GM21737 (cell line): ENCODE measurements around the gene C2CD4D.

ENCODE experiments used
- ATAC-seq: cut with Tn5 transposase; IDR thresholded peaks from one replicate; pipeline ENCODE4 v1.9.1; 2021; ENCODE audit warnings: mild to moderate bottlenecking, moderate library complexity; ENCODE audit not compliant: unreplicated experiment

C2CD4D gene

DNA sequence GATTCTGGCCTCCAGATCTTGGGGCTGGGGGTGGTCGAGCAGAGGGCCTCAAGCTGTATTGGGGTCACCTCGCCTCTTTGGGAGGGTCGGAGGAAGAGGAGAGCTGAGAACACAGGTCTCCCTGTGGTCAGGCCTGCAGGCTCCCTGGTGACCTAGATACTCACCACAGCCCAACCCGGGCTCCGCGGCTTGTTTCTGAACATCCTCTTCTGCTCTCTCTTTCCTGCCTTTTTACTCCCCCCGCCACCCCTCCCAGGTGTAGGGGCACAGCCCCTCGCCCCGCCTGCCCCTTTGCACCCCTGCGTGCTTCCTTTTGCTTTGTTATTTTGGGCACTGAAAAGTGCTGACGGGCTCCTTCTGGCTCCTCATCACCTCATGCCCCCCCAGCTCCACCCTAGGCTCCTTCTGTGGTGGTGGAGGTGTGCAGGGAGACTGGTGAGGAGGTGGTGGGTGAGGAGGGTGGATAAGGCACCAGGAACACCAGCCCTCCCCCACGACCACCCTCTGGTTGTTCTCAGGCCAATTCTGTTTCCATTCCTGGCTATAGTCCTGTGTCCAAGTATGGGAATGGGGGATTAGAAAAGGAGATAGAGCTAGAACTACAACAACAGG lies 23.8 kb downstream of the C2CD4D start:
- ATAC-seq: no peak

DNA sequence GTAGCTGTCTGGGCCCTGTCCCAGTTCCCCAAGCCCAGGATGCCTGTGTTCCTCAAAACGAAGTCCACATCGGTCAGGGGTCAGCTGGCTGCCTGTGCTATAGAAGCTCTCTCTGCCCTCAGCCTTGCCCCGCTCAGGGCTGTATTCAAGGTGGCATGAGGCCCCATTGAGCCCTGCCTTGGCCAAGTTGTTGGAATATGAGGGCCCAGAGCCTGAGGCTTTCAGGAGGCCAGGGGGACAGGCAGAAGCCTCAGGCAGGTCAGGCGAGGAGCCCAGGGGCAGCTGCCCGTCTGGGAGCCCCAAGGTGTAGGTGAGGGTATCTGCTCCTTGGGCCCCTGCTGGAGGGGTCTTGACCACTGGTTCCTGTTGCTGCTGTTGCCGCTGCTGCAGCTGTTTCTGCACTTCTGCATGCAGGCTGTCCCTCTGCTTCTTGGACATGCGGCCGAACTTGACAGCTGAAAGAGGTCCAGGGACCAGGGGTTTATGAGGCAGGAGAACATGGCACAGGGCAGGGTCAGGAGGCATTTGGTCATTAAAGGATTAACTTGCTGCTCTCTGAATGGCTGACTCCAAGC lies 24.6 kb downstream of the C2CD4D start:
- ATAC-seq: no peak

DNA sequence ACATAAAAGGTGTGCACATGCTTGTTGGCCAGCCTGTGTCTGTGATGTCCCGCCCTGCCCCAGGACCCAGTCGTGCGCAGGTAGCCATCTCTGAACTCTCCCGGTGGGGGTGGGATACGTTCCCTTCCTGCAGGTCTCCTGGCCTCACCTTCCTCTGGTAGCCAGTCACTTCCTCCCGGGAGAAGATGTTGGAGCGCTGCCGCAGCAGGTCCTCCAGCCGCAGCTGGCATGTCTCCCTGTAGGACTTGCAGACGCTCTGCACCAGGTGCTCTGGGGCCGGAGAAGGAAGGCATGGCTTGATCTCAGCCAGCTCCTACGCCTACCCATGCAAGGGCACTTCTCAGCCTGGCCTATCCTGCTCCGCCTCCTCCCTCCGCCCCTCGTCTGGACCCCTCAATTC lies 25.2 kb downstream of the C2CD4D start:
- no peak for ATAC-seq

DNA sequence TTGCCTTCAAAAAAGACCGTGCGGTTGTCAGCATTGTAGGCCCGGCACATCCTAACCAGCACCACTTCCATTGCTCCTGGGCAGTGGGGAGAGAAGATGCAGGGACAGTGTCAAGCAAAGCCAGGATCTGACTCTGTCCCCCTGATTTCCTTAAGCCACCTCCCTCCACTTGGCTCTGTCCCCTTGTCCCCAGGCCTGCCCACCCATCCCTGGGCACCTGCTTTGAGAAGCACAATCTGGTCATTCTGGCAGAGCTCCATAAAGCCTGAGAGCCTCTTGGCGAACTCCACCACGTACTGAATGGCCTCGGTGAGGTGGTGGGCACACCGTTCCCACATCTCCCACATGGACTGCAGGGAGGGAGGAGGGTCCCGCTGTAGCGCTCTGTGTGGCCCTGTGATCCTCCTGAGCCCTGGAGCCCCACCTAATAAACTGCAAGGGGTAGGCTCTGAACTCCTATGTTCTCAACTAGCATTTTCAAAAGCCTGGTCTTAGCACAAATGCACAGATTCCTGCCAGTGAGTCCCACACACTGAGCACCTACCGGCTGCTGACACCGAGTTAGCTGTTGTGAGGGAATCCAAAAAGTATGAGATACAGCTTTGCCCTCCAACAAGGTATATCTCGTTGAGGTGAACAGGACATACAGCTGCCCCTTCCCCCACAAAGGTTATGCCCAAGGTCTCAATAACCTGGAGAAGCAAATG lies 26.2 kb downstream of the C2CD4D start:
- ATAC-seq: no peak

DNA sequence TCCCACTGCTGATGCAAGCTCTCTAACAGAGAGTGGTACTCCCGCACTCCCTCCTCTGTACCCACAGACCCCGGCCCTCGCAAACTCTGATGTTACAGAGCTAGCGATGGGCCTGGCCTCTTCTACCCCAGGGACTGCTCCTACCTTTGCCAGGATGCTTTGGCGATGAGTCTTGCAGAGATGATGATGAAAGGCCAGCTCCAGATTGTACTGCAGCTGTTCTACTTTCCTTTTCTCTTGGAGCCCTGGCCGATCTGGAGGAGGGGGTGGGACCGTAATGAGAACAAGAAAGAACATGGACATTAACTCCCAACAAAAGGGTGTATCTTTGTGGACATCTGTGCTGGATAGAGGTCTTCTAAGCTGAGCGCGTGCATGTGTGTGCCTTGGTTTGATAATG lies 28.4 kb downstream of the C2CD4D start:
- ATAC-seq: no peak

DNA sequence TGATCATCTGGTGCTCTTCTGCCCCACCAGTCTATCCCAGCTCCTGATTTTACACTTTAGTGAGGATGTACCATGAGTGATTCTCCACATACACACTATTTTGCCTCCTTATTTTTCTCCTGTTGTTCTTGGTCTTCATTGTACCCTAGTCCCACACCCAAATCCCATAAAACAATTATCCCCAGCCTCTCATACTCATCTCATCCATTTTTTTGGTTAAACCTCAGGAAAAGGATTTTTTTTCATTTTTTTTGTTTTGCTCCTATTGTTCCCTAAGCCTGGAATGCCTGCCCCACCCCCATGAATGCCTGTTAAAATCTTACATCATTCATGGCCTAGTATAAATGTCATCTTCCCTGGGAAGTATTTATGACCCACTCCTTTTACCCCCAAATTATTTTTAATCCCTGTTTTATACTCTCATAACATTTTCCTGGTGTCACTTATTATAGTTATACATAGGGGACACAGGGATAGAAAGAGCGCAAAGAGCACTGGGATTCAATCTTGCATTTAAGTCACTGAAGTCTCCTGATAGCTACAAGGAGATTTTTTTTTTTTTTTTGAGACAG lies 29.5 kb downstream of the C2CD4D start:
- no peak for ATAC-seq

DNA sequence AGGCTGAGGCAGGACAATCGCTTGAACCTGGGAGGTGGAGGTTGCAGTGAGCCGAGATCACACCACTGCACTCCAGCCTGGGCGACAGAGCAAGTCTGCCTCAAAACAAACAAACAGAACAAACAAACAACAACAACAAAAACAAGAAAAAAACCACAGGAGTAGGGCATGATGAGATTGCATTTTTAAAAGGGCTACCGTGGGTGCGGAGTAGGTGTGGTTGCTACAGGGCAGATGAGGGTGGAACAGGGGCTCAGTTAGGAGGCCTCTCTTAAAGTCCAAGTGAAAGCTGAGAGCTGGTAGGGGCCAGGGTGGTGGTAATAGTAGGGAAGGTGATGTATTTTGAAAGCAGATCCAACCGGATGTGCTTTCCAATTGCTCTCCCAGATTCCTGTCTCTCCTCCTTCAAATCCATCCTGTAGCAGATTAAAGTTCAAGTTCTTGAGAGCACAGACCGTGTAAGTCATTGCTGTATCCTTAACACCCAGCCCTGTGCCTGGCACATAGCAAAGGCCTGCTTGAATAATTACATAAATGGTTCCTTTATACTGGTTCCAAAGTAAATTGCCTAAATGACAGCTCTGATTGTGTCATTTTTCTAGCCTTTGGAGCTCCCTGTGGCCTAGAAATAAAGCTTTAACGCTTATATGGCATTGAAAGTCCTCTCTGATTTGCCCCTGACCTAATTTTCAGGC lies 30.2 kb downstream of the C2CD4D start:
- no peak for ATAC-seq

DNA sequence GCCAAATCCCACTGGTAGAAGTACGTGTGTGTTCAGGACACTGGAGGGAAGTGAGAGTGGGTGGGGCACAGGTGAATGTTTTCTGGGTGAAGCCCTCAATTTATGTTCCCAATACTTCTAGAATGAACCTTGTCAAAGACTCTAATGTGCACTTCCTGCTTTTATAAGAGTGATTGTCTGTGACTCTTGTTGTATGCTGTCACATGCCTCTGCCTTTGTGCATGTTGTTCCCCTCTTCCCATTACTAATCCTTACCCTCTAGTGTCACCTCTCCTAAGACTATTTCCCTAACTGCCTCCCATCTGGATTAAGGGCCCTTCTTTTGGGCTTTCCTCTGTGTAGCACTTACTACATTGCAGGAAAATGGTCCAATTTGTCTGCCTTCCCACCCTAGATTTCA lies 31.9 kb downstream of the C2CD4D start:
- no peak for ATAC-seq

DNA sequence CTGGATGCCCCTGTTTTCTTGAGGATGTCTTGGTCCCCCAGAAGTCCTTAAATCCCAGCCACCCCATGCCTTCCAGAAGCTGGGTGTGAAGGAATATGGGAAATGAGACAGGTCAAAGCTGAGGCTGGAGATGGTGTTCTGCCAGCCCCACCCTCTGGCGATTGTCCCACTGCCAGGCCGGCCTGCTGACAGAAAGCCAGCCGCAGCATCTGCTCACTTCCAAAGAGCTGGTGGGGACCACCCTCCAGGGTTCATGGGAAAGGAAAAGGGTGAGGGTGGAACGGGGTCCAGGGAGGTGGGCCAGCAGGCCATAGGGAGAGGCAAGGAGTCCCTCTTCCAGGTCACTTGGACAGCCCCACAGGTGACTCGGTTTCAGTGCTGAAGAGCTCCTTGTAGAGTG lies 32.5 kb downstream of the C2CD4D start:
- ATAC-seq: no peak

DNA sequence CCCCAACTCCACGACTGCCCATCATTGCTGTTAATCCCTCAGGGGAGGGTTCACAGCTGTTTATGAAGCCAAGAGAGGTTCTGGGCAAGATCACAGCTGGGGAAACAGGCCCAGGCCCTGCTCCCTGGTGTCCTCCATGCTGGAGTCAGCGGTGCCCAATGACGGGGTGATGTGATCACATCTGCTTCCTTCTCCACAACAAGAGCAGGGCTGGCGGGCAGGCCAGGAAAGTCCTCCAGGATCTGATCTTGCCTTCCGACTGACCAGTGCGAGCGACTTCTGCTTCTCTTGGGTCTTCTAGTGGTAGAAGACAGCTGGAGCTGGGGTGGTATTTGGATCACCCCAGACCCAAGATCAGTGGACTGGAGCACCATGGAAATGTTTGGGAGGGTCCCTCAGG lies 33.5 kb downstream of the C2CD4D start:
- ATAC-seq: no peak

DNA sequence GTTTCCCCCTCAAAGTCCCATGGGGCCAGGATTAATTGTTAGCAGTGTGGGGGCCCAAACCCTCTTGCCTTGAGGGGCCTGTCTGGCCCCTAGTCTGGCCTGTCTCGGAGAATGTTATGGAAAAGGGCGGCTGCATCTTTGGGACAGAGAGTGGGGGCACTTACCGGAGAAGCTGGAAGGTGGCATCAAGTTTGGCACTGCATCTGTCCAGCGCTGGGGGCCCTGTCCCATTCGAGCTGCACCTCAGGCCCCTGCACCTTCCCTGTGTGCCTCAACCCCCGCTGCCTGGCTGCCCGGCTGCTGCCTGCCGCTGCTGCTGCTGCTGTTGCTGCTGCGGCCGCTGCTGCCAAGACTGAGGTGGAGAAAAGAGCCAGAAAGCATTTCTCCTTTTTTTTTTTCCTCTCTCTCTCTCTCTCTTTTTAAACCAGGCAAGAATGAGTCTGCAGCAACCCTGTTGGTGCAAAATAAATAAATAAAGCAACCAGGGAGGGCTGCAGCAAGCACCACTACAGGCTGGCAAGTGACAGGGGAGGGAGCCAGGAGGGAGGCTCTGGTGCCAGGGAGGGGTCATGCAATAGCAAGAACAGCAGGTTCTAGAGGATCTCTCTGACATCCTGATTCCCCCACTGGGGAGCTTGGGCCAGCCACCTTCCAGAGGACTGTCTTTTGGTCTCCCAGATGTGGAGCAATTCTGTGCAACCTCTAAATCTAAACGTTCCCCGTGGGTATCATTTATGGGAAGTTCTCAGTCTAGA lies 34.4 kb downstream of the C2CD4D start, which contains the start of gene LINGO4:
LINGO4 (minus strand) TSS at position 354 of the 755 bp plus-strand sequence. CDS start 2,715 bp downstream, outside the sequence.
- no peak for ATAC-seq

DNA sequence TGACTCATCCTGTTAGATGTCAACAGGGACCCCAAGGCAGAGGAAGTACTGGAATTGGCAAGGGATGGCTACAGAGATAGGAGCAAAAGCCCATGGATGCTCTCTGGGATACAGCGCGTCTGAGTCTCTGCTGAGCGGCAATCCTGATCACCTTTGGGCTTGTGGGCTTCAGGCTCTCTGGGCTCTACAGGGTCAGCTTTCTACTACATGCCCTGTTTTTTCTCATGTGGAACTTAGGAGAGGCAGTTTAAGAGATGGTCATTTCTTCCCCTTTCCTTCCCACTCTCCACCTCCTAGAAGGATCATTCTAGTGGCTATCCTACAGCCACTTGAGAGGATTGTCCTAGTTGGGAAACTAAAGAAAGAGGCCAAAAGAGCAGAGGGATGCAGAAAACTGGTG lies 35.7 kb downstream of the C2CD4D start:
- no peak for ATAC-seq

DNA sequence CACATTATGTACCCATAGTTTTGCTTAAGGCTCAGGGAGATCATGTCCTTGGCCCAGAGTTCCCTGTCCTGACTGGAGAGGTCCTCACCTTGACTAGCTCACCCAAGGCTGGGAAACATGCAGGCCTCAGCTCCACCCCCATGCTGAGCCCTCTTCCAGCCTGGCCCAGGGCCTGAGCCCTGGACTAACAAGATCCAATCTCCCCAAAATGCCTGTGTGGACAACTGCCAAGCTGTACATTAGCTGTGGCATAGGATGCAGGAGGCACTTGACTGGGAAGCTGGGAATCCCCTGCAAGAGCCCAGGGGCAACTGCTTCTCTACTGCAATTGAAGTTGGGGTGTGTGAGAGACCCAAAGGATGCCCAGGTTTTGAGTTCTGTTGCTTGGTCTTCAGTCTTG lies 36.5 kb downstream of the C2CD4D start:
- ATAC-seq: no peak

DNA sequence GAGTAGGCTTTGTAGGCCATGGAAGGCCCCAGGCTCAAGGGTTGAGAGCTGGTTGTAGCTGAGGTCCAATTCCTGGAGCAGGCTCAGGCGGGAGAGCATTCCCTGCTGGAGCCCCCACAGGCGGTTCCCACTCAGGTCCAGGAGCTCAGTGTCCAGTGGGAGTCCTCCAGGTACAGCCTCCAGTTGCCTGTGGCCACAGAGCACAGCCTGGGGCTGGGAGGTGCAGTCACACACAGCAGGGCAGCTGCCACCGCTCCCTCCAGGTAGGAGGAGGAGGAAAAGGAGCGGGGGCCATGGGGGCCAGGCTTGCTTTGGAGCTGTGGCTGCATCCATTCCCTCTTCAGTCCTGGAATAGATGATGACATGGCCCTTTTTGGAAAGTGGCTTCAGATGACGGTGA lies 37.2 kb downstream of the C2CD4D start:
- no peak for ATAC-seq

DNA sequence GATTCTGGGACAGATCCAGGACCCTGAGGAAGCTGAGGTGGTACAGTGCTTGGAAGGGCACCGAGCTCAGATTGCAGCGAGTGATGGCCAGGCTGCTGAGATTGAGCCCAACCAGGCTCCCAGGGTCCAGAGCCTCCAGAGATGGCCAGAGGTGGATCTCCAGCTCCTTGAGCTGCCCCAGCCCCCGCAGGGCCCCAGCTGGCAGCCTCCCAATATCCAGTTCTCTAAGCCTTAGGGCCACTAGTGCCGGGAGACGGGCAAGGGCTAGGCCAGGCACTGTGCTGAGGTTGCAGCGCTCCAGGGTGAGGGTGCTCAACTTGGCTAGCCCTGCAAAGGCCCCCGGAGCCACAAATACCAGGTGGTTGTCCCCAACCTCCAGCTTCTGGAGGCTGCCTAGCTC lies 37.8 kb downstream of the C2CD4D start:
- ATAC-seq: no peak

DNA sequence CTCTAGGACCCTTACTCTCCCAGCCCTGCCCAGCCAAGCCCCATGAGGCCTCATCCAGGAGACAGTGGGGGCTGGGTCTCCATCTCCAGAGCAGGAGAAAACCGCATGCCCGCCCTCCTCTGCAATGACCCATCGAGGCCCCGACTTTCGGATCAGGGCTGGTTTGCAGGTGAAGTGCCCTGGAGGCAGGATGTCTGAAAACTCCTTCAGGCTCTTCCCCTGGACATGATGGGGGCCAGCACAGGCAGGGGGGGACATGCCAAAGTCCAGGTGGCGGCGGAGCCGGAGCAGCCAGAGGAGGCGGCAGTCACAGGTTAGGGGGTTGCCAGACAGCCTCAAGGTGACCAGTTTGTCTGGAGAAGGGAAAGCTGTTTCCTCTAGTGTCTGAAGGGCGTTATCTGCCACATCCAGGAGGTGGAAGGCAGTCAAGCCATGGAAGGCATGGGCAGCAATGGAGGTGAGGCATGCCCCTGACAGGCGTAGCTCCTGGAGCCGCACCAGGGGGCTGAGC lies 38.3 kb downstream of the C2CD4D start:
- ATAC-seq: no peak

DNA sequence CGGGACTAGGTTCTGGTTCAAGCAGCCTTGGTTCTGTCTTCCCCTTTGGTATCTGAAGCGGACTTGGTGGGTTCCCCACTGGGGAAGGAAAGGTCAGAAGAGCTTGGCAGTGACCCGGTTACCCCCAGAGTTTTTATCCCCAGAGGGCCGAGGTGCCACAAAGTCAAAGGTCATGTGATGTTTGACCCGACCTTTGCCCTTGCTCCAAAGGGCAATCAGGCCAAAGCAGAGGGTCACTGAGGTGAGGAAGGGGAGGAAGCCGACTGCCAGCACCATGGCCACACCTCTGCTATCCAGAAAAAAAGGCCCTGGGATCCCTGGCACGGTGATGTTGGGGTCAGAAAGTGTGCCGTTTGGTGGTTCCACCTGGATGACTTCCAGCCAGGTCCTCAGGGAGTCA lies 38.8 kb downstream of the C2CD4D start:
- no peak for ATAC-seq

DNA sequence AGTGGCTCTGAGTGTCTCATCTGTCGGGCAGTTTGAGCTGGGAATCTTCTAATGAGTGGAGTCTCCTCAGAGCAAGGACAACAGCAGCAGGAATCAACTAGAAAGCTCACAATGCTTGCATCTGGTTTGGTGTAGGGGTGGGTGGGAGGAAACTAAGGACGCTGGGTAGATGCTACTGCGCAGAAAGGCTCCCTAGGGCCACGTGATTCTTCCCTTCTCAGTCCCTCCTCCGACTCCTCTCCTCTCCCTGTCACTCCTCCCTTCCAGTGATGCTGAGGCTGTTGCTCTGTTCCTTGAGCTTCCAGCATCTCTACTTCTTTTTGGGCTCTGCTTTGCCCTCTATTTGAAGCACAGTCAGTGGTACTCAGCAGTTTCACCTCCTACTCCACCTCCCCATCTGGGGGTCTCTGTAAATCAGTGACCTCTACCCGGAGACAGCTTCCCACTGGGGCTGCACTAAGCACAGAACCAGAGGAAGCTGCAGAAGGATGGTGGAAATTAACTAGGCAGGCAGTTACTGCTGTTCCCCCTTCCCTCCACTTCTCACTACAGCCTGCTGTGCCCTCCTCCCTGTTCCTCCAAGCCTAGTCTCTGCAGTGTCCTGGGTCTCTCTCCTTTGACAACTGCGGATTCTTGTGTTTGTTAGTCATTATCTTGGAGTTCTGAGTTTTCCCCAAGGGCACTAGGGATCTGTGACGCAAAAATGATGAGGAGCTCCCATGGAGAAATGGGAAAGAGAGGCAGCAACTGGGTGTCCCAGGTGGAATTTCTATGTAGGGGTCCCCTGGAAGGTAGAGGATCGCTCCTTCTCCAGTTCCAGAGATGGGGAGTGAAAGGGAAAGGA lies 40.2 kb downstream of the C2CD4D start:
- no peak for ATAC-seq

DNA sequence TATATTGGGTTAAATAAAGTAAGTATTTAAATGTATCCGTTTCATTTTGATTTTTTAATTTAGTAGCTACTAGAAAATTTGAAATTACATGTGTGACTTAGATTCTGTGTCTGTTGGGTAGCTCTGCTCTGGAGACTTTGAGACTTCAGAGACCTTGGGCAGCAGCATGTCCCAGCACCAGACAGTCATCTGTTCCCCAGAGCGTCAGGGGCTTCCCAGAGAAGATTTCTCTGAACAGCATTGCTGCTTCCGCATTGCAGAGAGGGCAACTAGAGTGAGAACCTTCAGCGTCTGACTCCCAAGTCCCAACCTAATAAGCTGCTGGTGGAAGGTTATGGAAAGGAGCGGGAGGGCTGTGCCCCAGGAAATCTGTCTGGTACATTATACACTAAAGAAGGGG lies 41.0 kb downstream of the C2CD4D start:
- no peak for ATAC-seq
